Left colon (tissue), 2 donors: ENCODE results near the gene HBB. TPM values are rescaled to one million over a fixed set of nuclear protein-coding genes. Genes with fewer than 3 reads are reported as not detected.

Experiments
- ATAC-seq: fragments of 200-7000 bp; cut with Tn5 transposase; one replicate; pipeline ENCODE4 v1.9.1; 2020; ENCODE audit warnings: mild to moderate bottlenecking, moderate library complexity
- DNase-seq, 2 donors: peaks; one replicate each; pipeline ENCODE4 v3.0.0-alpha.2; 2020
- intact Hi-C, 2 donors: fragments of 100-400 bp; cut with DNase I in 1 of 2; cut with micrococcal nuclease in 1 of 2; formaldehyde crosslinking; loops; one replicate each; pipeline versions ENCODE4 v1.11.2 to v1.14.0; 2022; cut with DNase I, micrococcal nuclease
- total RNA-seq, 2 donors: library from RNA; stranded (reverse); fragmentation: NEBNext Ultra II Directional; extraction: Animal tissue kit (Norgen Biotek cat#: 25700); gene quantifications; one replicate each; pipeline ENCODE4 v1.2.1, GENCODE V29; 2021
- donor health status: DM: no; HTN: no; CAD: no.
- donor health status: DM: yes; HTN: yes; CAD: no.

Gene HBB
- total RNA-seq, 2 donors from 2014 or later, result 9.3 to 25.8 TPM

DNA sequence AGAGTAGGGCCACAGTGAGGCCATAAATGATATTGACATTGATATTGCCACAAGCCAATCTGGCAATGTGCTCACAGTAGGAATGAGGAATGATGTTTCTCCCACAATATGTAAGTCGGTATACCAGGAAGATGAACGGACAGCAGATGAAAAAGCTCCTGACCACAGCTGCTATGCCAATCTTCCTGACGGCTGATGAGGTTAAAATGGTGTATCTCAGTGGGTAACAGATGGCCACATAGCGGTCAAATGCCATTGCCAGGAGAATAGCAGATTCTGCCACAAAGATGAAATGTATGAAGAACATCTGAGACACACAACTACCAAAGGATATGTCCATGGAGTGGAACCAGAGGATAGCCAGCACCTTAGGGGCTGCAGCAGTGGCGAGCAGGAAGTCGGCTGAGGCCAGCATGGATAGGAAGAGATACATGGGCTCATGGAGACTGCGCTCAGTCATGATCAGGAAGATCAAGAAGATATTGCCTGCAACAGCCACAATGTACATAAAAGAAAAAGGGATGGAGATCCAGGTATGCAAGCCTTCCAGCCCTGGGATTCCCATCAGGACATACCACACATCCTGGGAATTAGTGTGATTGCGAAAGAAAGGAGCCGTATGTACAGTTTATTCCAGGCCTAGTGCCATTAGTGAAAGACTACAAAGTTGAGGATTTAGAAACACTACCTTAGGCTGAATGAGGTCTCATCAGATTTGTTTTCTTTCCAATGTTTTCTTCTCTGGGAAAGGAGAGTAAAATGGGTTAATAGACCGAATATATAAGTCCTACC is 48.6 kb downstream of the HBB start:
- ATAC-seq (no peak), DNase-seq (no peak)
- intact Hi-C loops, result no loop called here

Other genes with a start within 250 kb of the HBB start
- gene OR51L1, start 232.2 kb downstream of the HBB start, total RNA-seq, result not detected
- not detected for gene OR52J3, start 180.5 kb downstream of the HBB start, total RNA-seq
- gene OR52E2, start 167.4 kb downstream of the HBB start, total RNA-seq, result not detected
- gene OR52E1, start 157.5 kb downstream of the HBB start, total RNA-seq, result not detected
- not detected for gene OR52A5, start 88.7 kb downstream of the HBB start, total RNA-seq
- not detected for gene OR52A1, start 72.3 kb downstream of the HBB start, total RNA-seq
- gene OR51V1, start 26.4 kb downstream of the HBB start, total RNA-seq, result not detected
- not detected for gene HBD, start 7.4 kb upstream of the HBB start, total RNA-seq
- not detected for gene HBG1, start 22.8 kb upstream of the HBB start, total RNA-seq
- not detected for gene HBG2, start 27.7 kb upstream of the HBB start, total RNA-seq
- gene HBE1, start 42.9 kb upstream of the HBB start, total RNA-seq, result not detected
- gene OR51B4, start 74.9 kb upstream of the HBB start, total RNA-seq, result not detected
- gene OR51B2, start 97.2 kb upstream of the HBB start, total RNA-seq, result not detected
- not detected for gene OR51B5, start 116.5 kb upstream of the HBB start, total RNA-seq
- gene OR51B6, start 124.4 kb upstream of the HBB start, total RNA-seq, result not detected
- not detected for gene OR51M1, start 156.7 kb upstream of the HBB start, total RNA-seq
- not detected for gene OR51Q1, start 195.0 kb upstream of the HBB start, total RNA-seq
- gene OR51I1, start 214.4 kb upstream of the HBB start, total RNA-seq, result not detected
- not detected for gene OR51I2, start 222.3 kb upstream of the HBB start, total RNA-seq